Uterus (tissue), 4 donors: ENCODE measurements around the gene VAC14. TPM values are rescaled to one million over a fixed set of nuclear protein-coding genes. Genes with fewer than 3 reads are reported as not detected.

Source experiments
- DNase-seq, 2 donors: peaks; one replicate each; pipeline ENCODE4 v3.0.0-alpha.2; 2019 to 2020
- H3K27ac ChIP-seq, 2 donors: fragments of 200-600 bp; sonication (generic); 1 replicate in 1 of 2; 2 replicates in 1 of 2; pipeline ENCODE4 v1.5.1; 2016 to 2018
- H3K27me3 ChIP-seq, 2 donors: fragments of 200-600 bp; sonication (generic); one replicate each; pipeline ENCODE4 v1.5.1; 2018 to 2019; ENCODE audit warnings: control low read depth in 1 of 2
- H3K36me3 ChIP-seq, 2 donors: fragments of 200-600 bp; sonication (generic); one replicate each; pipeline ENCODE4 v1.5.1; 2019; ENCODE audit warnings: control low read depth in 1 of 2
- H3K4me1 ChIP-seq, 2 donors: fragments of 200-600 bp; sonication (generic); one replicate each; pipeline ENCODE4 v1.5.1; 2018 to 2019; ENCODE audit warnings: control low read depth in 1 of 2
- H3K4me3 ChIP-seq, 2 donors: fragments of 200-600 bp; sonication (generic); 1 replicate in 1 of 2; 2 replicates in 1 of 2; pipeline ENCODE4 v1.5.1; 2018 to 2019; ENCODE audit warnings: mild to moderate bottlenecking in 1 of 2
- H3K9me3 ChIP-seq, 2 donors: fragments of 200-600 bp; sonication (generic); one replicate each; pipeline ENCODE4 v1.5.1; 2019; ENCODE audit warnings: control low read depth in 1 of 2
- POLR2A ChIP-seq, 2 donors: fragments of 450-650 bp; IDR thresholded peaks; one replicate each; pipeline ENCODE4 v1.6.1; 2016; ENCODE audit warnings: antibody characterized with exemption in 2 of 2, mild to moderate bottlenecking in 1 of 2, moderate library complexity in 1 of 2
- intact Hi-C: fragments of 100-400 bp; cut with DNase I; formaldehyde crosslinking; loops from one replicate; pipeline ENCODE4 v1.15.1; 2023; ENCODE audit warnings: low total_unique reads
- total RNA-seq, 4 donors: library from RNA; depleted of rRNA in 3 of 4; stranded (reverse); fragments of >200 nt in 3 of 4; gene quantifications; one replicate each; pipeline versions ENCODE4 v1.1.0 to v1.2.4, GENCODE V29; 2014 to 2023
- TF ChIP-seq, protein P1 (sequence below), 4 experiments: fragments of 200-600 bp in 2 of 4; fragments of 450-650 bp in 2 of 4; sonication (generic) in 2 of 4; IDR thresholded peaks; one replicate each; pipeline ENCODE4 v1.5.1; 2016 to 2019; ENCODE audit warnings: antibody characterized with exemption in 4 of 4, mild to moderate bottlenecking in 2 of 4, moderate library complexity in 1 of 4
- donor health status: DM: yes; HTN: yes; CAD: no.

Gene VAC14
- total RNA-seq, 4 donors from 2014 or later = 4.7 to 30.6 (median 17.4) TPM

- H3K9me3 ChIP-seq = no peaks in the 10 kb centered on the region
- H3K4me1 ChIP-seq = peaks cover 20 to 60% of the 10 kb centered on the region in 2 donors
- no peaks in the 10 kb centered on the region for H3K27me3 ChIP-seq
- DNase-seq = no peak
- H3K4me3 ChIP-seq = no peak overlapping the region
- H3K27ac ChIP-seq = peak overlapping the region; percentile 93 to 97
- TF ChIP-seq, protein P1, sequence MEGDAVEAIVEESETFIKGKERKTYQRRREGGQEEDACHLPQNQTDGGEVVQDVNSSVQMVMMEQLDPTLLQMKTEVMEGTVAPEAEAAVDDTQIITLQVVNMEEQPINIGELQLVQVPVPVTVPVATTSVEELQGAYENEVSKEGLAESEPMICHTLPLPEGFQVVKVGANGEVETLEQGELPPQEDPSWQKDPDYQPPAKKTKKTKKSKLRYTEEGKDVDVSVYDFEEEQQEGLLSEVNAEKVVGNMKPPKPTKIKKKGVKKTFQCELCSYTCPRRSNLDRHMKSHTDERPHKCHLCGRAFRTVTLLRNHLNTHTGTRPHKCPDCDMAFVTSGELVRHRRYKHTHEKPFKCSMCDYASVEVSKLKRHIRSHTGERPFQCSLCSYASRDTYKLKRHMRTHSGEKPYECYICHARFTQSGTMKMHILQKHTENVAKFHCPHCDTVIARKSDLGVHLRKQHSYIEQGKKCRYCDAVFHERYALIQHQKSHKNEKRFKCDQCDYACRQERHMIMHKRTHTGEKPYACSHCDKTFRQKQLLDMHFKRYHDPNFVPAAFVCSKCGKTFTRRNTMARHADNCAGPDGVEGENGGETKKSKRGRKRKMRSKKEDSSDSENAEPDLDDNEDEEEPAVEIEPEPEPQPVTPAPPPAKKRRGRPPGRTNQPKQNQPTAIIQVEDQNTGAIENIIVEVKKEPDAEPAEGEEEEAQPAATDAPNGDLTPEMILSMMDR (IDR thresholded peaks at IDR 0.05) = no peak
- no peak for TF ChIP-seq POLR2A (IDR thresholded peaks at IDR 0.05)
- no peaks in the 10 kb centered on the region for H3K36me3 ChIP-seq
- intact Hi-C loops = no loop called here
Measured at GRCh38 chr16:70687102-70687511, 113.9 kb downstream of the VAC14 start.

DNA sequence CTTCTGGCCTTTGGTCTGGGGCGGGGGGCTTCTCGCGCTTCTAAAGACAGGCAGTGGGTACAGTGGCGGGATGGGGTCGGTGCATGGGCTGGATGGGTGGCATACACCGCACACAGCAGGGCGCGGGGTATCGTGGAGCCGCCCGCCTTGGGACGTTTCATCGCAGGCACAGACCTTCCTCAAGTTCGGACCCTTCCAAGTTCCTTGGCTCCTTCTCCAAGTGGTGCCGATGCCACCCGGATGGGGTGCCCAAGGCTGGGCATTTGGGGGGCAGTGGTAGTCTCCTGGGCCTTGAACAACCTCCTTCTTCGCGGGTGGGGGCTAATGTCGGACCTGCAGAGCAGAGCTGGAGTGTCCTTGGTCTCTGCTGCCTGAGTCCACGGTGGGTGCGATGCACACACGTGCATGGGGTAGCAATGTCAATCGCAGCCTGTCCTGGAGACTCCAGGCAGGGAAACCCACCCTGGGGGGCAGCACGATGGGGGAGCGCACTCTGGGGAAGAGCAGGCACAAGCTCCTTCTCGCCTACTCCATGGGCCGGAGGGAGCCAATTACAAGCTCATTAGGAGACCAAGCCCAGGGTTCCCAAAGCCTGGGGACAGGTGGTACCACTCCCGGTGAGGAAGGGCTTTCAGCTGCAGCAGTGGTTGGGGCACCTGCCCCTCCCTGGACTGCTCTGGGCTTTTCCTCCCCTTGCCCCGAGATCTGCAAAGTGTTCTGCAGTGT is 114.4 kb downstream of the VAC14 start:
- TF ChIP-seq POLR2A (IDR thresholded peaks at IDR 0.05) = peak in 1 of 2 donors; percentile 28
- TF ChIP-seq, protein P1 (IDR thresholded peaks at IDR 0.05) = no peak
- H3K4me1 ChIP-seq = peaks cover 21 to 63% of the 10 kb centered on the region in 2 donors
- no peak for DNase-seq
- H3K27ac ChIP-seq = peak overlapping the region; percentile 93 to 97
- no peaks in the 10 kb centered on the region for H3K36me3 ChIP-seq
- intact Hi-C loops = no loop called here
- peak overlapping the region; percentile 24 to 46 for H3K4me3 ChIP-seq
- H3K27me3 ChIP-seq = no peaks in the 10 kb centered on the region
- no peaks in the 10 kb centered on the region for H3K9me3 ChIP-seq

- intact Hi-C loops = no loop called here
- H3K27ac ChIP-seq = peak within 1 kb of the TSS; percentile 93 to 97
- peak; percentile 90 for DNase-seq
- peaks cover 22 to 61% of the 10 kb centered on the region in 2 donors for H3K4me1 ChIP-seq
- H3K27me3 ChIP-seq = no peaks in the 10 kb centered on the region
- H3K4me3 ChIP-seq = peak within 1 kb of the TSS; percentile 48 to 80
- H3K9me3 ChIP-seq = no peaks in the 10 kb centered on the region
- no peaks in the 10 kb centered on the region for H3K36me3 ChIP-seq
- peak; percentile 58 to 79 for TF ChIP-seq POLR2A (IDR thresholded peaks at IDR 0.05)
- TF ChIP-seq, protein P1 (IDR thresholded peaks at IDR 0.05) = no peak
Measured at GRCh38 chr16:70685938-70686375, 115.0 kb downstream of the VAC14 start, which contains the start of gene MTSS2. TSS of gene MTSS2 (minus strand) at chr16:70686053. CDS start at chr16:70685791, 262 bp downstream.

DNA sequence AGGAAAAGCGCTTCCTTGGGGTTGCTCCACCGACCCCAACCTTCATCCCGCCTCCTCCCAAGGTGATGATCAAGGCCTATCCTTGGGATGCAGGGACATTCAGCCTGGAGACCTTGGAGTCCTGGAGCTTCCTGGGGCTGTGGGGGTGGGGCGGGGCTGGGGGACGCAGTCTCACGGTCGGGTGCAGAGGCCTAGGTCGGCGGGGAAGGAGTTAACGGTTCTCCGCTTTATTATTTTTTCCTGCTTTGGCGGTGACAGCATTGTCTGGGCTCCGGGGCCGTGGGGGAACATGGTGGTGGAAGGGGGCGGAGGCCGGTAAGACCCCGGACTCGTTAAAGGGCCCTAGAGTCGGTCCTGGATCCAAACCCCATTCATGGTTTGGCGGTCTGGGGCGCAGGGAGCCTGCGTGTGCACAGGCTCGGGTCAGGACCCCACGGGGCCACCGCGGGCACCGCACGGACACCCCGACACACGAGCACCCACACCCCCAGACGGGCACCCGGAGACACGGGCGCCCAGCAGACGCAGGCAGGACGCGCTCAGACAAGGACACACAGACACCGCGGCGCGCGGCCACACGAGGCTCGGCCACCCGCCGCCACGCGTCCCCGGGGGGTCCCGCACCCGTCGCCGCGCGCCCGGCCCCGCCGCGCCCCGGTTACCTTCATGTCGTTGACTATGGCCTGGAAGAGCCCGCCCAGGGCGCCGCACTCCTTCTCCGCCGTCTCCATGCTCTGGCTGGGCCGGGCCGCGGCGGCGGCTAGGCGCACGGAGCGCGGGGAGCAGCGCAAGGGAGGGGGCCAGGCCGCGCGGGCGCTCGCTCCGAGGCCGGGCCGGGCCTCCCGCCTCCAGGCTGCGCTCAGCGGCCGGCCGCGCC is 115.7 kb downstream of the VAC14 start:
- Histone ChIP-seq H3K4me3 (peak overlapping the region; percentile 48 to 80), H3K9me3 (no peaks in the 10 kb centered on the region), H3K36me3 (no peaks in the 10 kb centered on the region), H3K27me3 (no peaks in the 10 kb centered on the region), H3K4me1 (peaks cover 27 to 59% of the 10 kb centered on the region in 2 donors), H3K27ac (peak overlapping the region; percentile 85 to 97)
- intact Hi-C loops = no loop called here
- DNase-seq = no peak
- no peak for TF ChIP-seq POLR2A (IDR thresholded peaks at IDR 0.05)
- TF ChIP-seq, protein P1 (IDR thresholded peaks at IDR 0.05) = peak in 1 of 4 experiments; percentile 14
